GM12878 (cell line): ENCODE results near the gene KCNIP2. TPM values are rescaled to one million over a fixed set of nuclear protein-coding genes. Genes with fewer than 3 reads are reported as not detected.

Source experiments
- ATAC-seq: fragments of 200-7000 bp; cut with Tn5 transposase; 3 replicates; pipeline ENCODE4 v1.9.1; 2020; ENCODE audit warnings: mild to moderate bottlenecking, moderate library complexity
- BruUV-seq: library from RNA; stranded (reverse); fragments of 400-500 nt; replicated peaks from 2 replicates; lab custom pipeline; 2021; lab: Mats Ljungman, UMichigan
- CTCF ChIA-PET: fragments of 300-600 bp; sonication (Branson Sonifier 250); formaldehyde crosslinking; extraction: SDS; loops from one replicate; lab custom pipeline; 2021; ENCODE audit warnings: inconsistent platforms; lab: Yijun Ruan, JAX
- POLR2A ChIA-PET: fragments of 350-600 bp; formaldehyde crosslinking; extraction: SDS; loops from one replicate; lab custom pipeline; 2021; ENCODE audit warnings: inconsistent platforms; lab: Charles Lee
- RAD21 ChIA-PET: fragments of 300-600 bp; sonication (Branson Sonifier 250); formaldehyde crosslinking; loops from one replicate; lab custom pipeline; 2023; ENCODE audit warnings: antibody characterized with exemption; ENCODE audit not compliant: unreplicated experiment; lab: Charles Lee
- SMC1A ChIA-PET: fragments of 300-600 bp; sonication (Branson Sonifier 250); formaldehyde crosslinking; loops from one replicate; lab custom pipeline; 2023; ENCODE audit not compliant: unreplicated experiment, uncharacterized antibody; lab: Charles Lee
- DNase-seq: peaks from one replicate; pipeline ENCODE4 v3.0.0-alpha.2; 2011; ENCODE audit warnings: low read depth, low spot score
- FAIRE-seq: peaks from 3 replicates; lab custom pipeline; 2011; peaks lifted over from hg19 to GRCh38; lab: Jason Lieb, UNC
- H2AFZ ChIP-seq: 2 replicates; pipeline ENCODE4 v1.6.0; 2011; ENCODE audit warnings: low read depth, low read length, control low read depth; ENCODE audit not compliant: control insufficient read depth
- H3K27ac ChIP-seq: 2 replicates; pipeline ENCODE4 v1.5.1; 2011; ENCODE audit warnings: control low read depth; ENCODE audit not compliant: control insufficient read depth, insufficient read depth
- H3K27me3 ChIP-seq, 2 experiments: replicated peaks in 1 of 2; 2 replicates each; pipeline versions ENCODE4 v1.6.0 to v1.6.1; 2011; ENCODE audit warnings: low read length in 1 of 2; ENCODE audit not compliant: control insufficient read depth in 2 of 2, insufficient read depth in 2 of 2
- H3K36me3 ChIP-seq, 2 experiments: 2 replicates each; pipeline ENCODE4 v1.5.1; 2011; ENCODE audit warnings: low read length in 1 of 2; ENCODE audit not compliant: control insufficient read depth in 2 of 2, insufficient read depth in 2 of 2
- H3K4me1 ChIP-seq: 2 replicates; pipeline ENCODE4 v1.6.1; 2011; ENCODE audit warnings: mild to moderate bottlenecking, low read length, moderate library complexity, mixed read lengths; ENCODE audit not compliant: control insufficient read depth, insufficient read depth
- H3K4me2 ChIP-seq: 2 replicates; pipeline ENCODE4 v1.6.0; 2011; ENCODE audit warnings: control low read depth; ENCODE audit not compliant: control insufficient read depth, insufficient read depth
- H3K4me3 ChIP-seq: fragments of 200-600 bp; sonication (generic); 2 replicates; pipeline ENCODE4 v1.5.1; 2016
- H3K79me2 ChIP-seq: 2 replicates; pipeline ENCODE4 v1.6.0; 2011; ENCODE audit warnings: low read length; ENCODE audit not compliant: control insufficient read depth, insufficient read depth
- H3K9ac ChIP-seq: 2 replicates; pipeline ENCODE4 v1.8.0; 2011; ENCODE audit warnings: low read length, control low read depth, mixed read lengths; ENCODE audit not compliant: control insufficient read depth, insufficient read depth
- H3K9me3 ChIP-seq: replicated peaks from 3 replicates; pipeline ENCODE4 v1.5.1; 2011; ENCODE audit warnings: mild to moderate bottlenecking, low read length; ENCODE audit not compliant: control insufficient read depth, insufficient read depth
- H4K20me1 ChIP-seq: 2 replicates; pipeline ENCODE4 v1.6.0; 2011; ENCODE audit not compliant: control insufficient read depth, insufficient read depth
- BACH1 ChIP-seq: fragments of 450-650 bp; IDR thresholded peaks from 2 replicates; pipeline ENCODE4 v1.6.1; 2017; ENCODE audit warnings: mild to moderate bottlenecking, borderline replicate concordance
- BCL3 ChIP-seq: IDR thresholded peaks from 2 replicates; pipeline ENCODE4 v1.6.1; 2011; ENCODE audit warnings: borderline replicate concordance, low read depth, mild to moderate bottlenecking, moderate library complexity, low read length; ENCODE audit not compliant: insufficient read depth, poor library complexity, severe bottlenecking
- ESRRA ChIP-seq: IDR thresholded peaks from 2 replicates; pipeline ENCODE4 v1.6.1; 2012; ENCODE audit warnings: mild to moderate bottlenecking, low read length, improper control_type of control experiment
- HDGF ChIP-seq: fragments of 450-650 bp; IDR thresholded peaks from 2 replicates; pipeline ENCODE4 v1.6.1; 2016; ENCODE audit warnings: antibody characterized with exemption
- JUNB ChIP-seq: IDR thresholded peaks from 2 replicates; pipeline ENCODE4 v1.6.1; 2016; ENCODE audit warnings: antibody characterized with exemption, mild to moderate bottlenecking
- MTA2 ChIP-seq: fragments of 450-650 bp; IDR thresholded peaks from 2 replicates; pipeline ENCODE4 v1.6.1; 2016; ENCODE audit warnings: low read depth, mild to moderate bottlenecking, moderate library complexity
- PKNOX1 ChIP-seq: fragments of 450-650 bp; IDR thresholded peaks from 2 replicates; pipeline ENCODE4 v1.6.1; 2016; ENCODE audit warnings: mild to moderate bottlenecking
- SP1 ChIP-seq: IDR thresholded peaks from one replicate; pipeline ENCODE4 v1.6.1; 2011; ENCODE audit warnings: low read depth, low read length
- TBL1XR1 ChIP-seq: IDR thresholded peaks from 2 replicates; pipeline ENCODE4 v1.6.1; 2012; ENCODE audit warnings: low read depth, low read length, improper control_type of control experiment
- ZBTB40 ChIP-seq: fragments of 450-650 bp; IDR thresholded peaks from 2 replicates; pipeline ENCODE4 v1.6.1; 2016; ENCODE audit warnings: mild to moderate bottlenecking, moderate library complexity, borderline replicate concordance
- ZNF217 ChIP-seq: fragments of 450-650 bp; IDR thresholded peaks from 2 replicates; pipeline ENCODE4 v1.6.1; 2017; ENCODE audit warnings: antibody characterized with exemption, mild to moderate bottlenecking
- ZZZ3 ChIP-seq: IDR thresholded peaks from 2 replicates; pipeline ENCODE4 v1.6.1; 2011; ENCODE audit warnings: low read depth; ENCODE audit not compliant: control insufficient read depth, insufficient read length
- WGBS: methylation state at CpG from one replicate; pipeline ENCODE4 v1.1.6; 2016; ENCODE audit warnings: low lambda C conversion rate; ENCODE audit not compliant: insufficient replicate concordance, insufficient coverage; ENCODE audit errors: missing lambda C conversion rate; 5-methylcytosine and 5-hydroxymethylcytosine counted together
- in situ Hi-C: fragments of 300-500 bp; cut with MboI; formaldehyde crosslinking; loops from 9 replicates; pipeline ENCODE4 v1.14.3; 2018; ENCODE audit warnings: mixed read lengths
- intact Hi-C: fragments of 100-400 bp; cut with micrococcal nuclease; formaldehyde crosslinking; loops from one replicate; pipeline ENCODE4 v1.14.2; 2022; ENCODE audit not compliant: unreplicated experiment
- polyA plus RNA-seq, 11 experiments: library from polyadenylated mRNA; depleted of rRNA in 4 of 11; unstranded in 6 of 11; stranded (reverse) in 5 of 11; fragments of >200 nt; fragmentation: Nextera tagmentation in 4 of 11; fragmentation: Illumina TruSeq in 1 of 11; extraction: Ambion mirVana in 4 of 11; extraction: Trizol in 1 of 11; gene quantifications; 1 replicate in 1 of 11; 2 replicates in 10 of 11; pipeline versions ENCODE4 v1.2.1 to v1.2.3, GENCODE V29; 2011 to 2016; ENCODE audit warnings: inconsistent platforms in 2 of 11, missing spikeins in 2 of 11, low read depth in 1 of 11
- total RNA-seq, 4 experiments: library from RNA; depleted of rRNA in 3 of 4; stranded (reverse); fragments of >200 nt in 3 of 4; fragmentation: Illumina TruSeq in 1 of 4; extraction: Trizol in 1 of 4; gene quantifications; 2 replicates each; pipeline versions ENCODE4 v1.2.1 to v1.2.3, GENCODE V29; 2013 to 2021

The KCNIP2 gene
- total and polyA plus RNA-seq, 10 of the 15 experiments (the other 5 are each of a cell fraction or from before 2014, with no cell fraction given), result 0.46 to 4.3 (median 1.7) TPM

GRCh38 chr10:101797403-101798059, 46.1 kb downstream of the KCNIP2 start:
- Histone ChIP-seq H4K20me1 (no peaks in the 10 kb centered on the region; the same call in 1 of the 2 replicates), H3K4me3 (no peak overlapping the region), H3K27me3 (no peaks in the 10 kb centered on the region), H3K79me2 (peaks cover 9% of the 10 kb centered on the region), H3K9ac (no peak overlapping the region), H3K9me3 (no peaks in the 10 kb centered on the region), H3K36me3 (peaks cover 8 to 53% of the 10 kb centered on the region in 2 experiments), H3K27ac (no peak overlapping the region), H3K4me1 (no peaks in the 10 kb centered on the region), H3K4me2 (no peak overlapping the region), H2AFZ (no peak overlapping the region)
- FAIRE-seq, result no peak
- TF ChIP-seq JUNB (no peak), BACH1 (no peak), ZZZ3 (no peak), TBL1XR1 (no peak), ESRRA (no peak), BCL3 (no peak), HDGF (no peak), MTA2 (no peak), ZBTB40 (no peak), ZNF217 (no peak), PKNOX1 (no peak), SP1 (no peak)
- ChIA-PET CTCF (interaction anchor here (0.7 to 2.5 kb wide), 7 partner anchors 13 to 304 kb away, joined by 3 to 14 read pairs (median 3); no protein-coding TSS in a partner anchor), POLR2A (interaction anchor here (0.6 to 3.5 kb wide), 5 partner anchors 14 to 73 kb away, joined by 3 to 17 read pairs (median 3); partner anchors contain the start of gene NPM3), RAD21 (interaction anchor here (0.7 to 1.6 kb wide), 5 partner anchors 8 to 195 kb away, joined by 3 to 6 read pairs (median 3); no protein-coding TSS in a partner anchor), SMC1A (interaction anchor here (1.2 to 1.8 kb wide), 4 partner anchors 14 to 213 kb away, joined by 3 to 5 read pairs (median 4); partner anchors contain the start of genes NPM3 and OGA)
- intact Hi-C loops, result no loop called here
- no peak for ATAC-seq
- DNase-seq, result no peak
- in situ Hi-C loops, result no loop called here
- 81% methylated on average over 4 of the region's 4 CpGs for WGBS
- TSS peak; percentile 32 for BruUV-seq
